Measurements from ENCODE around the gene HDGF. TPM values are rescaled to one million over a fixed set of nuclear protein-coding genes. Genes with fewer than 3 reads are reported as not detected.

The HDGF gene
- total and polyA plus RNA-seq, 2 experiments from 2014 or later: 106 to 251 TPM

GRCh38 chr1:156772222-156772621 is 20.7 kb upstream of the HDGF start:
- ATAC-seq (no peak), DNase-seq (ENCODE audit: low spot score) (no peak)
- no peaks in the 10 kb centered on the region for H3K9me3 Mint-ChIP-seq
- H3K27ac ChIP-seq (ENCODE audit: low read depth): no peak overlapping the region
- H3K9me2 ChIP-seq (ENCODE audit: insufficient read depth): no peaks in the 10 kb centered on the region
- H4K20me1 ChIP-seq (replicated peaks; ENCODE audit: insufficient read depth): peaks cover 76% of the 10 kb centered on the region
- no peak for TF ChIP-seq EZH2 (IDR thresholded peaks at IDR 0.05; ENCODE audit: low read depth, unreplicated experiment)
- TF ChIP-seq CTCF (conservative IDR thresholded peaks at IDR 0.05; ENCODE audit: low read depth in 2 of 2): peak in 1 of 2 experiments; percentile 18; a peak in 1 of 4 replicates
- no peak for TF ChIP-seq NANOG (IDR thresholded peaks at IDR 0.05; ENCODE audit: borderline replicate concordance)
- no peak overlapping the region for H3K4me2 ChIP-seq
- peaks cover 95% of the 10 kb centered on the region for H3K79me2 ChIP-seq (replicated peaks; ENCODE audit: insufficient read depth)
- peaks cover 7% of the 10 kb centered on the region for H3K36me3 ChIP-seq (ENCODE audit: insufficient read depth)
- H3K27me3 Mint-ChIP-seq (ENCODE audit: insufficient read depth, low read depth, poor library complexity): peaks cover 8% of the 10 kb centered on the region
- H3K27ac Mint-ChIP-seq: no peak overlapping the region
- H3K4me3 ChIP-seq: no peak overlapping the region
- peaks cover 40% of the 10 kb centered on the region for H3K36me3 Mint-ChIP-seq (ENCODE audit: low read depth)
- no peak overlapping the region for H3K4me3 Mint-ChIP-seq
- H2AFZ ChIP-seq: no peak overlapping the region
- H3F3A ChIP-seq (replicated peaks; ENCODE audit: low read depth): peaks cover 18% of the 10 kb centered on the region
- peaks cover 31% of the 10 kb centered on the region for H3K4me1 Mint-ChIP-seq
- H3K4me1 ChIP-seq (ENCODE audit: insufficient read depth): peaks cover 25% of the 10 kb centered on the region
- no peaks in the 10 kb centered on the region for H3K27me3 ChIP-seq (ENCODE audit: insufficient read depth)

GRCh38 chr1:156768610-156769295 is 17.3 kb upstream of the HDGF start:
- H3K27me3 ChIP-seq (ENCODE audit: insufficient read depth): no peaks in the 10 kb centered on the region
- peaks cover 66% of the 10 kb centered on the region for H3K79me2 ChIP-seq (replicated peaks; ENCODE audit: insufficient read depth)
- no peaks in the 10 kb centered on the region for H3K9me2 ChIP-seq (ENCODE audit: insufficient read depth)
- no peak for ATAC-seq
- no peak overlapping the region for H3K4me3 Mint-ChIP-seq
- peaks cover 37% of the 10 kb centered on the region for H3K4me1 Mint-ChIP-seq
- TF ChIP-seq STAT1 (IDR thresholded peaks at IDR 0.05; ENCODE audit: unreplicated experiment): no peak
- TF ChIP-seq POLR2AphosphoS5 (IDR thresholded peaks at IDR 0.05; ENCODE audit: low read depth): no peak
- TF ChIP-seq CTCF (conservative IDR thresholded peaks at IDR 0.05; ENCODE audit: low read depth in 2 of 2): no peak
- no peak for TF ChIP-seq NANOG (IDR thresholded peaks at IDR 0.05; ENCODE audit: borderline replicate concordance)
- no peak for TF ChIP-seq JUNB (IDR thresholded peaks at IDR 0.05; ENCODE audit: unreplicated experiment)
- peaks cover 11% of the 10 kb centered on the region for H3K27me3 Mint-ChIP-seq (ENCODE audit: insufficient read depth, low read depth, poor library complexity)
- peaks cover 52% of the 10 kb centered on the region for H4K20me1 ChIP-seq (replicated peaks; ENCODE audit: insufficient read depth)
- peaks cover 7% of the 10 kb centered on the region for H3K36me3 ChIP-seq (ENCODE audit: insufficient read depth)
- no peak overlapping the region for H2AFZ ChIP-seq
- peaks cover 15% of the 10 kb centered on the region for H3F3A ChIP-seq (replicated peaks; ENCODE audit: low read depth)
- no peak overlapping the region for H3K27ac ChIP-seq (ENCODE audit: low read depth)
- peak overlapping the region; percentile 99 for H3K4me2 ChIP-seq
- peaks cover 40% of the 10 kb centered on the region for H3K36me3 Mint-ChIP-seq (ENCODE audit: low read depth)
- no peak for DNase-seq (ENCODE audit: low spot score)
- H3K4me3 ChIP-seq: peak overlapping the region; percentile 71
- H3K9me3 Mint-ChIP-seq: no peaks in the 10 kb centered on the region
- H3K4me1 ChIP-seq (ENCODE audit: insufficient read depth): peaks cover 32% of the 10 kb centered on the region
- H3K27ac Mint-ChIP-seq: no peak overlapping the region; the same call in 1 of the 2 replicates

Data from GM23338 (cell line).